ENCODE results near the gene LIN28B. TPM values are rescaled to one million over a fixed set of nuclear protein-coding genes. Genes with fewer than 3 reads are reported as not detected.

Gene LIN28B
- total RNA-seq, 5 donors from 2014 or later (not counting 1 experiment from before 2014, with no cell fraction given): 0.20 to 0.41 (median 0.22) TPM; not detected in 2

- CTCF ChIA-PET: no interaction called here
- peaks cover 0 to 9% of the 10 kb centered on the region in 2 experiments for H3K27me3 ChIP-seq (replicated peaks in 1 of 2; ENCODE audit: control insufficient read depth in 2 of 2, extremely low read depth in 1 of 2, insufficient read depth in 2 of 2, low read length in 1 of 2)
- H3K36me3 ChIP-seq (ENCODE audit: control insufficient read depth in 2 of 2, extremely low read depth in 1 of 2, insufficient read depth in 1 of 2, low read length in 1 of 2): no peaks in the 10 kb centered on the region
- no peak overlapping the region for H3K27ac ChIP-seq (ENCODE audit: low read length)
- POLR2A ChIA-PET: no interaction called here
- 65% methylated on average over 2 of the region's 2 CpGs for WGBS (ENCODE audit: insufficient coverage)
- Mint-ChIP-seq H3K4me1 (no peaks in the 10 kb centered on the region), H3K36me3 (no peaks in the 10 kb centered on the region), H3K9me3 (no peaks in the 10 kb centered on the region), H3K4me3 (no peak overlapping the region), H3K27ac (no peak overlapping the region), H3K27me3 (peaks cover 15 to 24% of the 10 kb centered on the region in 2 donors)
- H3K4me1 ChIP-seq (ENCODE audit: control insufficient read depth in 1 of 2, extremely low read depth in 1 of 2, insufficient read depth in 2 of 2, low read length in 2 of 2): no peaks in the 10 kb centered on the region
- ATAC-seq (replicated peaks in 1 of 4) (no peak), DNase-seq (no peak)
- no peaks in the 10 kb centered on the region for H3K9me3 ChIP-seq
- no peak overlapping the region for H3K4me3 ChIP-seq (ENCODE audit: control insufficient read depth in 1 of 2, extremely low read depth in 1 of 2, low read length in 1 of 2)
Observed at GRCh38 chr6:104930939-104931338, 26.0 kb upstream of the LIN28B start.

- no peak for ATAC-seq (replicated peaks in 1 of 4)
- H3K4me3 Mint-ChIP-seq: no peak overlapping the region
- Histone ChIP-seq H3K4me1 (ENCODE audit: control insufficient read depth in 1 of 2, extremely low read depth in 1 of 2, insufficient read depth in 2 of 2, low read length in 2 of 2) (peaks cover 2 to 6% of the 10 kb centered on the region in 2 experiments), H3K9me3 (no peaks in the 10 kb centered on the region), H3K27me3 (replicated peaks in 1 of 2; ENCODE audit: control insufficient read depth in 2 of 2, extremely low read depth in 1 of 2, insufficient read depth in 2 of 2, low read length in 1 of 2) (peaks cover 2 to 35% of the 10 kb centered on the region in 2 experiments), H3K36me3 (ENCODE audit: control insufficient read depth in 2 of 2, extremely low read depth in 1 of 2, insufficient read depth in 1 of 2, low read length in 1 of 2) (no peaks in the 10 kb centered on the region), H3K27ac (ENCODE audit: low read length) (no peak overlapping the region), H3K4me3 (ENCODE audit: control insufficient read depth in 1 of 2, extremely low read depth in 1 of 2, low read length in 1 of 2) (no peak overlapping the region)
- peaks cover 30 to 46% of the 10 kb centered on the region in 2 donors for H3K27me3 Mint-ChIP-seq
- ChIA-PET CTCF (no interaction called here), POLR2A (no interaction called here)
- no peak overlapping the region for H3K27ac Mint-ChIP-seq
- H3K4me1 Mint-ChIP-seq: peaks cover 0 to 10% (median 8%) of the 10 kb centered on the region in 3 donors
- H3K9me3 Mint-ChIP-seq: peaks cover 0 to 4% (median 0%) of the 10 kb centered on the region in 3 donors
- H3K36me3 Mint-ChIP-seq: no peaks in the 10 kb centered on the region
- WGBS (ENCODE audit: insufficient coverage): 93% methylated on average over 30 of the region's 38 CpGs
- DNase-seq: no peak
Observed at GRCh38 chr6:104936766-104937535, 20.0 kb upstream of the LIN28B start.

- ChIA-PET CTCF (interaction anchor here in 1 of 2 donors (0.6 kb wide), 1 partner anchor 137 kb away, joined by 3 read pairs; no protein-coding TSS in a partner anchor), POLR2A (interaction anchor here in 1 of 2 donors (0.6 kb wide), 1 partner anchor 16 kb away, joined by 5 read pairs; the partner anchor contains the start of gene LIN28B)
- peak overlapping the region in 1 of 3 donors; percentile 57 for H3K4me3 Mint-ChIP-seq
- ATAC-seq (replicated peaks in 1 of 4) (no peak), DNase-seq (no peak)
- H3K9me3 Mint-ChIP-seq: peaks cover 0 to 4% (median 2%) of the 10 kb centered on the region in 3 donors
- Histone ChIP-seq H3K4me3 (ENCODE audit: control insufficient read depth in 1 of 2, extremely low read depth in 1 of 2, low read length in 1 of 2) (peak overlapping the region in 1 of 2 donors; percentile 58), H3K36me3 (ENCODE audit: control insufficient read depth in 2 of 2, extremely low read depth in 1 of 2, insufficient read depth in 1 of 2, low read length in 1 of 2) (no peaks in the 10 kb centered on the region), H3K27me3 (replicated peaks in 1 of 2; ENCODE audit: control insufficient read depth in 2 of 2, extremely low read depth in 1 of 2, insufficient read depth in 2 of 2, low read length in 1 of 2) (peaks cover 2 to 32% of the 10 kb centered on the region in 2 experiments), H3K9me3 (no peaks in the 10 kb centered on the region), H3K4me1 (ENCODE audit: control insufficient read depth in 1 of 2, extremely low read depth in 1 of 2, insufficient read depth in 2 of 2, low read length in 2 of 2) (peaks cover 2 to 6% of the 10 kb centered on the region in 2 experiments), H3K27ac (ENCODE audit: low read length) (no peak overlapping the region)
- H3K36me3 Mint-ChIP-seq: no peaks in the 10 kb centered on the region
- H3K27me3 Mint-ChIP-seq: peaks cover 40 to 52% of the 10 kb centered on the region in 2 donors
- H3K4me1 Mint-ChIP-seq: peaks cover 0 to 10% (median 8%) of the 10 kb centered on the region in 3 donors
- WGBS (ENCODE audit: insufficient coverage): 33% methylated on average over 82 of the region's 88 CpGs
- H3K27ac Mint-ChIP-seq: no peak overlapping the region
Observed at GRCh38 chr6:104940238-104940892, 16.5 kb upstream of the LIN28B start.

GRCh38 chr6:104940893-104941728, 15.8 kb upstream of the LIN28B start:
- 6% methylated on average over 104 of the region's 104 CpGs for WGBS (ENCODE audit: insufficient coverage)
- H3K27me3 Mint-ChIP-seq: peaks cover 39 to 51% of the 10 kb centered on the region in 2 donors
- ChIA-PET CTCF (interaction anchor here in 1 of 2 donors (0.6 kb wide), 1 partner anchor 137 kb away, joined by 3 read pairs; no protein-coding TSS in a partner anchor), POLR2A (interaction anchor here in 1 of 2 donors (0.6 kb wide), 1 partner anchor 16 kb away, joined by 5 read pairs; the partner anchor contains the start of gene LIN28B)
- no peak overlapping the region for H3K27ac ChIP-seq (ENCODE audit: low read length)
- ATAC-seq (replicated peaks in 1 of 4) (peak; percentile 34 to 75 (median 52)), DNase-seq (peak in 15 of 35 experiments; percentile 9 to 50 (median 14))
- peaks cover 2 to 6% of the 10 kb centered on the region in 2 experiments for H3K4me1 ChIP-seq (ENCODE audit: control insufficient read depth in 1 of 2, extremely low read depth in 1 of 2, insufficient read depth in 2 of 2, low read length in 2 of 2)
- peaks cover 0 to 4% (median 2%) of the 10 kb centered on the region in 3 donors for H3K9me3 Mint-ChIP-seq
- H3K9me3 ChIP-seq: no peaks in the 10 kb centered on the region
- H3K27ac Mint-ChIP-seq: no peak overlapping the region
- peaks cover 0 to 10% (median 8%) of the 10 kb centered on the region in 3 donors for H3K4me1 Mint-ChIP-seq
- H3K36me3 Mint-ChIP-seq: no peaks in the 10 kb centered on the region
- H3K27me3 ChIP-seq (replicated peaks in 1 of 2; ENCODE audit: control insufficient read depth in 2 of 2, extremely low read depth in 1 of 2, insufficient read depth in 2 of 2, low read length in 1 of 2): peaks cover 2 to 29% of the 10 kb centered on the region in 2 experiments
- no peaks in the 10 kb centered on the region for H3K36me3 ChIP-seq (ENCODE audit: control insufficient read depth in 2 of 2, extremely low read depth in 1 of 2, insufficient read depth in 1 of 2, low read length in 1 of 2)
- peak overlapping the region; percentile 24 to 57 (median 32) for H3K4me3 Mint-ChIP-seq
- peak overlapping the region in 1 of 2 donors; percentile 58 for H3K4me3 ChIP-seq (ENCODE audit: control insufficient read depth in 1 of 2, extremely low read depth in 1 of 2, low read length in 1 of 2)

GRCh38 chr6:104941729-104942091, 15.2 kb upstream of the LIN28B start:
- no peak overlapping the region for H3K27ac ChIP-seq (ENCODE audit: low read length)
- DNase-seq (no peak), ATAC-seq (replicated peaks in 1 of 4) (no peak)
- peaks cover 0 to 10% (median 8%) of the 10 kb centered on the region in 3 donors for H3K4me1 Mint-ChIP-seq
- ChIA-PET POLR2A (no interaction called here), CTCF (no interaction called here)
- H3K4me3 ChIP-seq (ENCODE audit: control insufficient read depth in 1 of 2, extremely low read depth in 1 of 2, low read length in 1 of 2): peak overlapping the region in 1 of 2 donors; percentile 47
- H3K27me3 Mint-ChIP-seq: peaks cover 33 to 45% of the 10 kb centered on the region in 2 donors
- H3K36me3 ChIP-seq (ENCODE audit: control insufficient read depth in 2 of 2, extremely low read depth in 1 of 2, insufficient read depth in 1 of 2, low read length in 1 of 2): no peaks in the 10 kb centered on the region
- H3K9me3 ChIP-seq: no peaks in the 10 kb centered on the region
- peaks cover 2 to 25% of the 10 kb centered on the region in 2 experiments for H3K27me3 ChIP-seq (replicated peaks in 1 of 2; ENCODE audit: control insufficient read depth in 2 of 2, extremely low read depth in 1 of 2, insufficient read depth in 2 of 2, low read length in 1 of 2)
- peaks cover 0 to 4% (median 2%) of the 10 kb centered on the region in 3 donors for H3K9me3 Mint-ChIP-seq
- peak overlapping the region; percentile 24 to 57 (median 32) for H3K4me3 Mint-ChIP-seq
- 10% methylated on average over 3 of the region's 7 CpGs for WGBS (ENCODE audit: insufficient coverage)
- no peaks in the 10 kb centered on the region for H3K36me3 Mint-ChIP-seq
- H3K27ac Mint-ChIP-seq: no peak overlapping the region
- peaks cover 2 to 6% of the 10 kb centered on the region in 2 experiments for H3K4me1 ChIP-seq (ENCODE audit: control insufficient read depth in 1 of 2, extremely low read depth in 1 of 2, insufficient read depth in 2 of 2, low read length in 2 of 2)

All from T-cell (primary cell).